Measurements from ENCODE around the gene NSD1.

Gene NSD1

GRCh38 chr5:177220576-177220975 is 87.0 kb downstream of the NSD1 start:
- no peak for TF ChIP-seq CTCF (IDR thresholded peaks at IDR 0.05; ENCODE audit: low read depth, low read length)
- no peak overlapping the region for H3K4me3 ChIP-seq (replicated peaks in 1 of 2; ENCODE audit: low read depth in 2 of 2, low read length in 2 of 2)
- no peak for DNase-seq (ENCODE audit: low read depth in 2 of 2)

GRCh38 chr5:177222269-177222668 is 88.7 kb downstream of the NSD1 start:
- no peak overlapping the region for H3K4me3 ChIP-seq (replicated peaks in 1 of 2; ENCODE audit: low read depth in 2 of 2, low read length in 2 of 2)
- TF ChIP-seq CTCF (IDR thresholded peaks at IDR 0.05; ENCODE audit: low read depth, low read length), result no peak
- no peak for DNase-seq (ENCODE audit: low read depth in 2 of 2)

GRCh38 chr5:177225798-177226197 is 92.2 kb downstream of the NSD1 start:
- H3K4me3 ChIP-seq (replicated peaks in 1 of 2; ENCODE audit: low read depth in 2 of 2, low read length in 2 of 2), result no peak overlapping the region
- DNase-seq (ENCODE audit: low read depth in 2 of 2), result no peak
- no peak for TF ChIP-seq CTCF (IDR thresholded peaks at IDR 0.05; ENCODE audit: low read depth, low read length)

- DNase-seq (ENCODE audit: low read depth in 2 of 2), result no peak
- no peak overlapping the region for H3K4me3 ChIP-seq (replicated peaks in 1 of 2; ENCODE audit: low read depth in 2 of 2, low read length in 2 of 2)
- no peak for TF ChIP-seq CTCF (IDR thresholded peaks at IDR 0.05; ENCODE audit: low read depth, low read length)
Observed at GRCh38 chr5:177226860-177227259, 93.3 kb downstream of the NSD1 start.

GRCh38 chr5:177228751-177229150 is 95.2 kb downstream of the NSD1 start:
- no peak overlapping the region for H3K4me3 ChIP-seq (replicated peaks in 1 of 2; ENCODE audit: low read depth in 2 of 2, low read length in 2 of 2)
- no peak for TF ChIP-seq CTCF (IDR thresholded peaks at IDR 0.05; ENCODE audit: low read depth, low read length)
- no peak for DNase-seq (ENCODE audit: low read depth in 2 of 2)

GRCh38 chr5:177230660-177231059 is 97.1 kb downstream of the NSD1 start:
- TF ChIP-seq CTCF (IDR thresholded peaks at IDR 0.05; ENCODE audit: low read depth, low read length), result no peak
- no peak for DNase-seq (ENCODE audit: low read depth in 2 of 2)

GRCh38 chr5:177231479-177232250 is 98.1 kb downstream of the NSD1 start:
- H3K4me3 ChIP-seq (replicated peaks in 1 of 2; ENCODE audit: low read depth in 2 of 2, low read length in 2 of 2), result no peak overlapping the region
- no peak for TF ChIP-seq CTCF (IDR thresholded peaks at IDR 0.05; ENCODE audit: low read depth, low read length)
- DNase-seq (ENCODE audit: low read depth in 2 of 2), result no peak

More at GRCh38 chr5:177230660-177231059, 97.1 kb downstream of the NSD1 start:
- no peak overlapping the region for H3K4me3 ChIP-seq (replicated peaks in 1 of 2; ENCODE audit: low read depth in 2 of 2, low read length in 2 of 2)
